ENCODE results near the gene RBM39. TPM values are rescaled to one million over a fixed set of nuclear protein-coding genes. Genes with fewer than 3 reads are reported as not detected.

Gene RBM39
- total RNA-seq, 1 donor from 2014 or later, result 208 TPM

- H2AFZ ChIP-seq (ENCODE audit: low read depth, low read length), result no peak overlapping the region
- Mint-ChIP-seq H3K36me3 (ENCODE audit: low read depth, unreplicated experiment) (no peaks in the 10 kb centered on the region), H3K27ac (ENCODE audit: unreplicated experiment) (no peak overlapping the region), H3K9me3 (ENCODE audit: unreplicated experiment) (no peaks in the 10 kb centered on the region), H3K4me3 (ENCODE audit: unreplicated experiment) (peak overlapping the region; percentile 94), H3K27me3 (ENCODE audit: low read depth, unreplicated experiment) (no peaks in the 10 kb centered on the region), H3K4me1 (ENCODE audit: low read depth, unreplicated experiment) (peaks cover 37% of the 10 kb centered on the region)
- H3K9me3 ChIP-seq (ENCODE audit: insufficient read depth, low read depth, low read length), result no peaks in the 10 kb centered on the region
- TF ChIP-seq EZH2 (IDR thresholded peaks at IDR 0.05; ENCODE audit: insufficient read depth, low read length), result no peak
- TF ChIP-seq, protein P1, sequence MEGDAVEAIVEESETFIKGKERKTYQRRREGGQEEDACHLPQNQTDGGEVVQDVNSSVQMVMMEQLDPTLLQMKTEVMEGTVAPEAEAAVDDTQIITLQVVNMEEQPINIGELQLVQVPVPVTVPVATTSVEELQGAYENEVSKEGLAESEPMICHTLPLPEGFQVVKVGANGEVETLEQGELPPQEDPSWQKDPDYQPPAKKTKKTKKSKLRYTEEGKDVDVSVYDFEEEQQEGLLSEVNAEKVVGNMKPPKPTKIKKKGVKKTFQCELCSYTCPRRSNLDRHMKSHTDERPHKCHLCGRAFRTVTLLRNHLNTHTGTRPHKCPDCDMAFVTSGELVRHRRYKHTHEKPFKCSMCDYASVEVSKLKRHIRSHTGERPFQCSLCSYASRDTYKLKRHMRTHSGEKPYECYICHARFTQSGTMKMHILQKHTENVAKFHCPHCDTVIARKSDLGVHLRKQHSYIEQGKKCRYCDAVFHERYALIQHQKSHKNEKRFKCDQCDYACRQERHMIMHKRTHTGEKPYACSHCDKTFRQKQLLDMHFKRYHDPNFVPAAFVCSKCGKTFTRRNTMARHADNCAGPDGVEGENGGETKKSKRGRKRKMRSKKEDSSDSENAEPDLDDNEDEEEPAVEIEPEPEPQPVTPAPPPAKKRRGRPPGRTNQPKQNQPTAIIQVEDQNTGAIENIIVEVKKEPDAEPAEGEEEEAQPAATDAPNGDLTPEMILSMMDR (IDR thresholded peaks at IDR 0.05; ENCODE audit: insufficient read depth, low read depth, low read length), result no peak
- no peak for FAIRE-seq
- DNase-seq (ENCODE audit: low read depth), result peak; percentile 46
- peak overlapping the region; percentile 89 for H3K4me3 ChIP-seq (ENCODE audit: insufficient read depth, low read depth, low read length)
- H3K27me3 ChIP-seq (ENCODE audit: insufficient read depth, low read length), result no peaks in the 10 kb centered on the region
- H4K20me1 ChIP-seq (ENCODE audit: insufficient read depth, low read length), result peaks cover 83% of the 10 kb centered on the region
- peaks cover 89% of the 10 kb centered on the region for H3K79me2 ChIP-seq (ENCODE audit: insufficient read depth, low read length)
- peaks cover 22% of the 10 kb centered on the region for H3K4me1 ChIP-seq (ENCODE audit: insufficient read depth, low read length)
- no peaks in the 10 kb centered on the region for H3K36me3 ChIP-seq (ENCODE audit: insufficient read depth, low read length)
- peak overlapping the region; percentile 15 for H3K27ac ChIP-seq (ENCODE audit: low read depth, low read length)
- no peak overlapping the region for H3K9ac ChIP-seq (ENCODE audit: low read length)
- H3K4me2 ChIP-seq (ENCODE audit: low read length), result peak overlapping the region; percentile 97
These were observed 81.0 kb downstream of the RBM39 start for GRCh38 chr20:35661053-35661452.

- FAIRE-seq, result no peak
- no peak overlapping the region for H2AFZ ChIP-seq (ENCODE audit: low read depth, low read length)
- Mint-ChIP-seq H3K27me3 (ENCODE audit: low read depth, unreplicated experiment) (no peaks in the 10 kb centered on the region), H3K9me3 (ENCODE audit: unreplicated experiment) (no peaks in the 10 kb centered on the region), H3K27ac (ENCODE audit: unreplicated experiment) (peak overlapping the region; percentile 17), H3K36me3 (ENCODE audit: low read depth, unreplicated experiment) (no peaks in the 10 kb centered on the region), H3K4me1 (ENCODE audit: low read depth, unreplicated experiment) (peaks cover 37% of the 10 kb centered on the region), H3K4me3 (ENCODE audit: unreplicated experiment) (peak overlapping the region; percentile 50)
- no peak for DNase-seq (ENCODE audit: low read depth)
- H3K9me3 ChIP-seq (ENCODE audit: insufficient read depth, low read depth, low read length), result no peaks in the 10 kb centered on the region
- peak overlapping the region; percentile 15 for H3K27ac ChIP-seq (ENCODE audit: low read depth, low read length)
- peaks cover 22% of the 10 kb centered on the region for H3K4me1 ChIP-seq (ENCODE audit: insufficient read depth, low read length)
- no peaks in the 10 kb centered on the region for H3K27me3 ChIP-seq (ENCODE audit: insufficient read depth, low read length)
- TF ChIP-seq, protein P1 (IDR thresholded peaks at IDR 0.05; ENCODE audit: insufficient read depth, low read depth, low read length), result no peak
- TF ChIP-seq EZH2 (IDR thresholded peaks at IDR 0.05; ENCODE audit: insufficient read depth, low read length), result no peak
- H4K20me1 ChIP-seq (ENCODE audit: insufficient read depth, low read length), result peaks cover 88% of the 10 kb centered on the region
- H3K36me3 ChIP-seq (ENCODE audit: insufficient read depth, low read length), result no peaks in the 10 kb centered on the region
- H3K4me2 ChIP-seq (ENCODE audit: low read length), result peak overlapping the region; percentile 97
- H3K79me2 ChIP-seq (ENCODE audit: insufficient read depth, low read length), result peaks cover 97% of the 10 kb centered on the region
- H3K9ac ChIP-seq (ENCODE audit: low read length), result no peak overlapping the region
- no peak overlapping the region for H3K4me3 ChIP-seq (ENCODE audit: insufficient read depth, low read depth, low read length)
These were observed 81.7 kb downstream of the RBM39 start for GRCh38 chr20:35660122-35660937.

DNA sequence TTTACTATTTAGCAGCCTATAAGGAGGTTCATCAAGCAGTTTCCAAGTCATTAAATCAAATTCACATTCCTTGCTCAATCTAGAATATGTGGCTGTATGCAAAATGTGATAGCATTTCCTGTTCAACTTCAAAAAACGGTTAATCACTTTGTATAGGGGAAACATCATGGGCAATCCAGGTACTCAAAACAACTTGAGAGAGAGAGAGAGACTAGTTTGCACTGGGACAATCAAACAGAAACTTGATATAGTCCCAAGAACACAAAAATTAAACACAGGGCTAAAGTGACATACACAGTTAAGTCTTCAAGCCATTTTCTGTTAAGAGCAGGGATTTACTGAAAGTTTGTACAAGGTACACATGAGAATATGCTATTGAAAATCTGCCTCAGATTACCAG is 84.8 kb downstream of the RBM39 start:
- Histone ChIP-seq H3K4me3 (ENCODE audit: insufficient read depth, low read depth, low read length) (no peak overlapping the region), H3K4me1 (ENCODE audit: insufficient read depth, low read length) (peaks cover 14% of the 10 kb centered on the region), H4K20me1 (ENCODE audit: insufficient read depth, low read length) (peaks cover 98% of the 10 kb centered on the region), H3K9me3 (ENCODE audit: insufficient read depth, low read depth, low read length) (no peaks in the 10 kb centered on the region), H3K36me3 (ENCODE audit: insufficient read depth, low read length) (peaks cover 19% of the 10 kb centered on the region), H3K79me2 (ENCODE audit: insufficient read depth, low read length) (peaks cover 100% of the 10 kb centered on the region), H3K9ac (ENCODE audit: low read length) (no peak overlapping the region), H3K27ac (ENCODE audit: low read depth, low read length) (no peak overlapping the region), H2AFZ (ENCODE audit: low read depth, low read length) (no peak overlapping the region), H3K4me2 (ENCODE audit: low read length) (no peak overlapping the region), H3K27me3 (ENCODE audit: insufficient read depth, low read length) (no peaks in the 10 kb centered on the region)
- peaks cover 1% of the 10 kb centered on the region for H3K36me3 Mint-ChIP-seq (ENCODE audit: low read depth, unreplicated experiment)
- H3K4me3 Mint-ChIP-seq (ENCODE audit: unreplicated experiment), result no peak overlapping the region
- no peaks in the 10 kb centered on the region for H3K9me3 Mint-ChIP-seq (ENCODE audit: unreplicated experiment)
- H3K27me3 Mint-ChIP-seq (ENCODE audit: low read depth, unreplicated experiment), result no peaks in the 10 kb centered on the region
- FAIRE-seq (no peak), DNase-seq (ENCODE audit: low read depth) (no peak)
- no peak overlapping the region for H3K27ac Mint-ChIP-seq (ENCODE audit: unreplicated experiment)
- TF ChIP-seq, protein P1 (IDR thresholded peaks at IDR 0.05; ENCODE audit: insufficient read depth, low read depth, low read length), result no peak
- no peak for TF ChIP-seq EZH2 (IDR thresholded peaks at IDR 0.05; ENCODE audit: insufficient read depth, low read length)
- H3K4me1 Mint-ChIP-seq (ENCODE audit: low read depth, unreplicated experiment), result peaks cover 31% of the 10 kb centered on the region
